ENCODE results near the gene KEL.

The KEL gene

DNA sequence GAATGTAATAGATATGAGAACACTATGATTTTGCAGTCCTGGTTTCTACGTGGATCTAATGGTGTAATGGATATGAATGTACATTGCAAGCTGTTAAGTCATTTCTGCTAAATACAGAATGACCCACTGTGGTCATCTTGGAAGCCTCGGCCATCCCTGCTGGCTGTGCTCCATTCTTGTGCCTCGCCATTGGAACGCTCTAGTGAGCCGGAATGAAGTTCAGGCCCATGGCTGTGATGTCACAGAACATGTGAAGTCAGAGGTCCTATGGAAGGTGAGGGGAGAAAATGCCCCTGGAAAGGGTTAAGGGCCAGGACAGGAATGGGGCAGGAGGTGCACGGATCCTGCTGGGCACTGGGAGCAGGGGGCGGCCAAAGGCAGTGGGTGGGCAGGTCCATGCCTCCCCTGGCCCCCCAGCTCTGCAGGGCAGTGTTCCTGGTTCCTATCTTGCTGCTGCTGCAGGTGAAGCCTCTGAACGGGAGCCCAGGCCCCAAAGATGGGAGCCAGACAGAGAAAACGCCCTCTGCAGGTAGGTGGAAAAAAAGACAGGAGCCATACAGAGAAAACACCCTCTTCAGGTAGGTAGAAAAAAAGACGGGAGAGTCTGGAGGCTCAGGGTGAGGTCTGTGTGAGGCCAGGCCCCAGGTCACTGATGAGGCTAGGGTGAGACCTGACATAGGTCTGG is 22.8 kb downstream of the KEL start, which contains the start of gene LLCFC1:
Gene LLCFC1 (plus strand): TSS at position 259 of the 685 bp plus-strand sequence. CDS start 138 bp downstream, at position 397.
- Histone ChIP-seq H3K9ac (ENCODE audit: low read length) (no peak within 1 kb of the TSS), H3K27me3 (ENCODE audit: control insufficient read depth in 1 of 2, insufficient read depth in 2 of 2, low read length in 2 of 2) (no peaks in the 10 kb centered on the region), H3K4me3 (ENCODE audit: low read depth in 1 of 2, low read length in 2 of 2) (no peak within 1 kb of the TSS), H3K9me3 (ENCODE audit: low read length) (no peaks in the 10 kb centered on the region), H3K36me3 (ENCODE audit: insufficient read depth, low read length) (no peaks in the 10 kb centered on the region), H3K27ac (ENCODE audit: low read depth, low read length) (no peak within 1 kb of the TSS), H3K4me1 (ENCODE audit: insufficient read depth, low read length) (no peaks in the 10 kb centered on the region)

DNA sequence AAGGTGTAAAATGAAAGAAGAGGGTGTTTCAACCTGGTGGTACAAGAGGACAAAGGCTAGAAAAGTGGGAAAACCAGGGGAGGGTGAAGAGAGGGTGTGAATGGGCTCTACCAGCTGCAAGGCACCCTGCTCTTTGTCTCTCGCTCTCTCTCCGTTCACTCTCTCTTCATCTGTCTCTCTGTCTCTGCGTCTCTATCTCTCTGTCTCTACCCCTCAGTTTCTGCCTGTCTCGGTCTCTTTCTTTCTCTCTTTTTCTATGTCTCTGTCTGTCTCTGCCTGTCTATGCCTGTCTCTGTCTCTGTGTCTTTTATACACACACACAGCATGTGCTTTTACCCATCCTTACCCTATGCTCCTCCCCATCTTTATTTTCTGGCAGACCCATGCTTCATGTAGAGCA is 23.6 kb downstream of the KEL start:
- H3K27ac ChIP-seq (ENCODE audit: low read depth, low read length) = no peak overlapping the region
- H3K27me3 ChIP-seq (ENCODE audit: control insufficient read depth in 1 of 2, insufficient read depth in 2 of 2, low read length in 2 of 2) = no peaks in the 10 kb centered on the region
- no peak overlapping the region for H3K9ac ChIP-seq (ENCODE audit: low read length)
- no peaks in the 10 kb centered on the region for H3K36me3 ChIP-seq (ENCODE audit: insufficient read depth, low read length)
- H3K4me1 ChIP-seq (ENCODE audit: insufficient read depth, low read length) = no peaks in the 10 kb centered on the region
- no peaks in the 10 kb centered on the region for H3K9me3 ChIP-seq (ENCODE audit: low read length)
- H3K4me3 ChIP-seq (ENCODE audit: low read depth in 1 of 2, low read length in 2 of 2) = no peak overlapping the region

DNA sequence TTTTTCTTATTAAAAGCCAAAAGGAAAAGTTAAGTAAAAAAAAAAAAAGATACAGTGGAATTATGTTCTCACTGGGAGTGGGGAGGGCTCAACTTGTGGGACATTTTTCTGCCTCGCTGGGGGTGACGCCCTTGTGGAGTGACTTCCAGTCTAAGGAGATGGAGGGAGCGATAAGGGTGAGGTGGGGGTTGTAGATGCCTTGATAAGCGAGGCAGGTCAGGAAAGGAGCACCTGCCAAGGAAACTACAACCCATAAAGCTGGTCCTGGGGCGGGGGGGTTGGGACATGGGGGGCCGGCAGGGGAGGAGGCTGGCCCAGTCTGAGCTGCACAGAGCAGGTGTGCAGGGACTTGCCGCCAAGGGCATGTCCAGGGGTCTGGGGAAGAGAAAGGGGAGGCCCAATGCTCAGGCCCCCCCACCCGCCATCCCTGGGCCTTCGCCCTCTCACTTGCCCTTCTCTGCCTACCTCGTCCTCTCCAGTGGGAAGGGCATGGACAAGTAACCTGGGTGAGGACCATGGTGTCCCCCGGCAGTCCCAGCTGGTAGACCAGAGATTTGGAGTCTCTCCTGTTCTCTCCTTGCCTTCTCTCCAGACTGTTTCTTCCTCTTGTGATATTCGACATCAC is 26.1 kb downstream of the KEL start:
- no peak overlapping the region for H3K27ac ChIP-seq (ENCODE audit: low read depth, low read length)
- H3K9me3 ChIP-seq (ENCODE audit: low read length) = no peaks in the 10 kb centered on the region
- H3K4me1 ChIP-seq (ENCODE audit: insufficient read depth, low read length) = no peaks in the 10 kb centered on the region
- no peak overlapping the region for H3K4me3 ChIP-seq (ENCODE audit: low read depth in 1 of 2, low read length in 2 of 2)
- H3K27me3 ChIP-seq (ENCODE audit: control insufficient read depth in 1 of 2, insufficient read depth in 2 of 2, low read length in 2 of 2) = no peaks in the 10 kb centered on the region
- H3K9ac ChIP-seq (ENCODE audit: low read length) = no peak overlapping the region
- no peaks in the 10 kb centered on the region for H3K36me3 ChIP-seq (ENCODE audit: insufficient read depth, low read length)

DNA sequence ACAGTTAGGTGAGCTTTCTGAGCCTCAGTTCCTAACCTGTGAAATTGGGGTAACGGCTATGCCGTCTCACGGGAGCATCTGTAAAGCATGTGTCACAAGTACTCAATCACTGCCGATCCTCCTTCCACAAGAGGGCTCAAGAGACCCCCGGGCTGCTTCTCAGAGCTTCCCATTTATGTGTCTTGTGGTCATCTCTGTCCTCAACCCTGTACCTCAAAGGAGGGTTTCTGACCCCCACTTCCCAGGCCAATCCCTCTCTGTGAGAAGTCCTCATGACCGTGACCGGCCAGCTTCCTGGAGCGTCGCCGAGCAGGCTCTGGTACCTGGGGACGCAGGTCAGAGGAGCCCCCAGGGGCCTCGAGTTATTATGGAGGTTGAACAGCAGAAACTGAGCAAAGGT is 28.1 kb downstream of the KEL start:
- no peaks in the 10 kb centered on the region for H3K9me3 ChIP-seq (ENCODE audit: low read length)
- H3K27me3 ChIP-seq (ENCODE audit: control insufficient read depth in 1 of 2, insufficient read depth in 2 of 2, low read length in 2 of 2) = no peaks in the 10 kb centered on the region
- no peak overlapping the region for H3K4me3 ChIP-seq (ENCODE audit: low read depth in 1 of 2, low read length in 2 of 2)
- H3K4me1 ChIP-seq (ENCODE audit: insufficient read depth, low read length) = no peaks in the 10 kb centered on the region
- H3K36me3 ChIP-seq (ENCODE audit: insufficient read depth, low read length) = no peaks in the 10 kb centered on the region
- no peak overlapping the region for H3K9ac ChIP-seq (ENCODE audit: low read length)
- H3K27ac ChIP-seq (ENCODE audit: low read depth, low read length) = no peak overlapping the region

DNA sequence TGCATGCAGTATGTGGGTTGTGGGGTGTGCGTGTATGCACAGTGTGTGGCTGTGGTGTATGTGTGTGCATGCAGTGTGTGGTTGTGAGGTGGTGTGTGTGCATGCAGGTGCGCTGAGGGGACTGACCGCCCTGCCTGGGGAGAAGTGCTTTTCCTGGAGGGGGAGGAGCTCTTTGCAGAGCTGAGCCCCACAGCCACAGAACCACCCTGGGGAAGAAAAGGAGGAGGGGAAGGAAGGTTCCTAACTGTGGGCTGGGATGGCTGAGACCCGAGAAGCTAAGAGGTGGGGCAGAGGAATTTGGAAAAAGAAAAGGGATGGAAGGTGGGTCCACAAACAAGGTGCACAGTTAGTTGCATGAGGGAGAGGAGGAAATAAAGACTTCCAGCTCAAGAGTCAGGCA is 28.5 kb downstream of the KEL start, which contains the start of gene TRPV5:
Gene TRPV5 (minus strand): TSS at position 123 of the 400 bp plus-strand sequence. CDS start 287 bp downstream, outside the sequence.
- H3K4me1 ChIP-seq (ENCODE audit: insufficient read depth, low read length) = no peaks in the 10 kb centered on the region
- no peaks in the 10 kb centered on the region for H3K36me3 ChIP-seq (ENCODE audit: insufficient read depth, low read length)
- H3K4me3 ChIP-seq (ENCODE audit: low read depth in 1 of 2, low read length in 2 of 2) = no peak within 1 kb of the TSS
- no peaks in the 10 kb centered on the region for H3K27me3 ChIP-seq (ENCODE audit: control insufficient read depth in 1 of 2, insufficient read depth in 2 of 2, low read length in 2 of 2)
- no peaks in the 10 kb centered on the region for H3K9me3 ChIP-seq (ENCODE audit: low read length)
- H3K9ac ChIP-seq (ENCODE audit: low read length) = no peak within 1 kb of the TSS
- H3K27ac ChIP-seq (ENCODE audit: low read depth, low read length) = no peak within 1 kb of the TSS

DNA sequence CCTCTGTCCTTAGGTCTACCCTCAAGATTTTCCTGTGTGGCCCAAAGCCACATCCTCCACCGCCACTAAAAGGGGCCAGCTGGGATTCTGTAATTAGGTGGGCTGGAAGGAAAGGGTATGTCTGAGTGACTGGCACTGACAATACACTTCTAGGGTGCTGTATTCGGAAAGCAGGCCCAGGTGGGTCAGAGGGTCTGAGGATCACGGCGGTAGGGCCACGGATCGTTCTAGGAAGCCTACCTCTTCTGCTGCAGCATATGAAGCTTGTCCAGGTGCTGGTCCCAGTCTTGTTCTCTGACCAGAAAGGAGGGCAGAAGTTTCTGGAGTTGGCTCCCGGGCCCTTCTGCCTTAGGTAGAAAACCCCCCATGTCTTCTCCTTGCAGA is 29.1 kb downstream of the KEL start:
- Histone ChIP-seq H3K27me3 (ENCODE audit: control insufficient read depth in 1 of 2, insufficient read depth in 2 of 2, low read length in 2 of 2) (no peaks in the 10 kb centered on the region), H3K4me3 (ENCODE audit: low read depth in 1 of 2, low read length in 2 of 2) (no peak overlapping the region), H3K9ac (ENCODE audit: low read length) (no peak overlapping the region), H3K9me3 (ENCODE audit: low read length) (no peaks in the 10 kb centered on the region), H3K4me1 (ENCODE audit: insufficient read depth, low read length) (no peaks in the 10 kb centered on the region), H3K36me3 (ENCODE audit: insufficient read depth, low read length) (no peaks in the 10 kb centered on the region), H3K27ac (ENCODE audit: low read depth, low read length) (no peak overlapping the region)

DNA sequence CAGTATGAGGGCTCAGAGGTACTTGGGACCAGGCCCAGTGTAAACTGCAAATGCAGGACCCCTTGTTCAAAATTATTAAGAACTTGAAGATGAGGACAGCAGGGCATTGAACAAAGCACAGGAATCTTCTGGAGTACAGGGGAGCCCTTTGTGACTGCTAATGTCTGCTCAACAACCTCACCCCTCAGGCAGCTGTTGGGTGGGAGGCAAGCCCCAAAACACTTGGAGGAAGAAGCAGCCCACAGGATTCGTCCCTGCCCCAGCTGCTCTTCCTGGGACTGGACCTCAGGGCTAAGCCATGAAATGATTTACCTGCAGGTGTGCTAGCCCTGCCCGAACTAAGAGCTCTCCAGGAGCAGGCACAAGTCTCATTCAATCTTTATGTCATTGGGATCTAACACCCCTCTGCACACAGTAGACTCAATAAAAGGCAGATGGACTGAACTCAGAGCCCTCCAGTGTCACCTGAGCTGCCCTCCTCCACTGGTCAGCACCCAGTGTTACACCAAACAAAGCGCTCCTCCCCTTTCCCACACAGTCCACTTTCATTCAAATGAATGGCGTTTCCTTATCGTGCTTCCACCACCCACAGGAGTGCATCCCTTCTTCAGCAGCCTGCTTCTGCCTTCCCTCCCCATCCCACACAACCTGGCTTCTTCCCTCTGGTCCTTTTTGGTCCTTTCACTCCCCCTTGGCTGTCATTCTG is 29.6 kb downstream of the KEL start:
- Histone ChIP-seq H3K4me1 (ENCODE audit: insufficient read depth, low read length) (no peaks in the 10 kb centered on the region), H3K4me3 (ENCODE audit: low read depth in 1 of 2, low read length in 2 of 2) (no peak overlapping the region), H3K36me3 (ENCODE audit: insufficient read depth, low read length) (no peaks in the 10 kb centered on the region), H3K27me3 (ENCODE audit: control insufficient read depth in 1 of 2, insufficient read depth in 2 of 2, low read length in 2 of 2) (no peaks in the 10 kb centered on the region), H3K9me3 (ENCODE audit: low read length) (no peaks in the 10 kb centered on the region), H3K9ac (ENCODE audit: low read length) (no peak overlapping the region), H3K27ac (ENCODE audit: low read depth, low read length) (no peak overlapping the region)

DNA sequence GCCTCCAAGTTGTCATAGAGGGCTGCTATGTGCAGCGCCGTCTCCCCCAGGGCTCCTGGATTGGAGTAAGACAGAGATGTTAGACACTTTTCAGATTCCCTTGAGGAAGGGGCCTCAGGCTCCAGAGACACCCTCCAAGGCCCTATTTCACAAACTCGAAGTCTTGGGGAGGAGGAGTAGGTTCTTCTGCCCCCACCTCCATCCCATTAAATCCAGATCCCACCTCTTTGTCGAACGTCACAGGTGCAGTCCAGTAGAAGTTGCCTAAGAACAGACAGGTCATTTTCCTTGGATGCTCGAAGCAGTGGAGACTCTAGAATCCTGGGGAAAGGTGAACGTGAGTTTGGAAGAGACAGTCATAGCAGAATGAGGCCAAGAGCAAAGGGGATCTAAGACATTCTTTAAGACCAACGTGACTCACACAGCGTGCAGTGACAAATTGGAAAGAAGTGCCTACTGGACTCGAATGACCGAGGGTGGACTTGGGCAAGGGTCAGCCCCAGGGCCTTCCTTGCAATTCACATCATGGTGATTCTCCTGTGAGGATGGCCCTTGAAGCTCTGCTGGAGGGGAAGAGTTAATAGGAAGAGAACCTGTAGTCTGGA is 31.9 kb downstream of the KEL start:
- no peak overlapping the region for H3K4me3 ChIP-seq (ENCODE audit: low read depth in 1 of 2, low read length in 2 of 2)
- H3K9me3 ChIP-seq (ENCODE audit: low read length) = no peaks in the 10 kb centered on the region
- H3K27ac ChIP-seq (ENCODE audit: low read depth, low read length) = no peak overlapping the region
- no peak overlapping the region for H3K9ac ChIP-seq (ENCODE audit: low read length)
- H3K27me3 ChIP-seq (ENCODE audit: control insufficient read depth in 1 of 2, insufficient read depth in 2 of 2, low read length in 2 of 2) = no peaks in the 10 kb centered on the region
- H3K4me1 ChIP-seq (ENCODE audit: insufficient read depth, low read length) = no peaks in the 10 kb centered on the region
- no peaks in the 10 kb centered on the region for H3K36me3 ChIP-seq (ENCODE audit: insufficient read depth, low read length)

DNA sequence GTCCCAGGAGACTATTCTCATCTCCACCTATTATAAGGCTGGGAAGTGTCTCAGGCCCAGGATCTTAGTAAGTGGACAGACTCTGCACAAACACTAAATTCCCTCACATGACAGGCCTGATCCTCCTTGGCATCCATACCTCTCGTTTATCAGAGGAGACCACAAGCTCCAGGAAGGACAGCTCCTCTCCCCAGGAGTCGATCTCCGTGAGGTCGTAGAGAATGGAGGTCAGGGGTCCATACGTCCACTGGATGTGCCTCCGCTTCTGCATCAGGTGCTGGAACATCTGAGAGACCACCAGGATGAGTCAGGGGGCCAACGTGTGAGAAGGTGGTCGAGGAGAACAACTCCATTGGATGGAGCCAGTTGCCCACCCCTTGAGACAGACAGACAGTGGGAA is 34.2 kb downstream of the KEL start:
- no peaks in the 10 kb centered on the region for H3K4me1 ChIP-seq (ENCODE audit: insufficient read depth, low read length)
- no peaks in the 10 kb centered on the region for H3K36me3 ChIP-seq (ENCODE audit: insufficient read depth, low read length)
- no peaks in the 10 kb centered on the region for H3K27me3 ChIP-seq (ENCODE audit: control insufficient read depth in 1 of 2, insufficient read depth in 2 of 2, low read length in 2 of 2)
- H3K4me3 ChIP-seq (ENCODE audit: low read depth in 1 of 2, low read length in 2 of 2) = no peak overlapping the region
- H3K27ac ChIP-seq (ENCODE audit: low read depth, low read length) = no peak overlapping the region
- no peak overlapping the region for H3K9ac ChIP-seq (ENCODE audit: low read length)
- H3K9me3 ChIP-seq (ENCODE audit: low read length) = no peaks in the 10 kb centered on the region

DNA sequence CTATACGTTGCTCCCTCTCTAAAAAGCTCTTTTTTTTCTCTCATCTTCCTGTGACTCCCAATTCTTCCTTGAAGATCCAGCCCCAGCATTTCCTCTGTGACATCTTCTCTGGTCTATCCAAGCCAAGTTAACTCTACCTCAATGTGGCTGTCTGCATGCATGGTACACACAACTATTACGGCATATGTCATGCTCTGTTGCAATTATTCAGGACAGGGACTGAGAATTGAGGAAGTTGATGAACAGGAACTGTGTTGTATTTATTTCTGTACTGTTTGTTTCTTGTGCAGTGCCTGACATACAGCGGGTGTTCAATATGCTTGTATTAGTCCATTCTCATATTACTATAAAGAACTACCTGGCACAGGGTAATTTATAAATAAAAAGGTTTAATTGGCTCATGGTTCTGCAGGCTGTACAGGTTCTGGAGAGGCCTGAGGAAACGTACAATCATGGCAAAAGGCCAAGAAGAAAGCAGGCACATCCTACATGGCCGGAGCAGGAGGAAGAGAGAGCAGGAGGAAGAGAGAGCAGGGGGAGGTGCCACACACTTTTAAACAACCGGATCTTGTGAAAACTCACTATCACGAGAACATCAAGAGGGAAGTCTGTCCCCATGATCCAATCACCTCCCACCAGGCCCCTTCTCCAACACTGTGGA is 34.9 kb downstream of the KEL start:
- Histone ChIP-seq H3K9me3 (ENCODE audit: low read length) (no peaks in the 10 kb centered on the region), H3K4me1 (ENCODE audit: insufficient read depth, low read length) (no peaks in the 10 kb centered on the region), H3K27ac (ENCODE audit: low read depth, low read length) (no peak overlapping the region), H3K27me3 (ENCODE audit: control insufficient read depth in 1 of 2, insufficient read depth in 2 of 2, low read length in 2 of 2) (no peaks in the 10 kb centered on the region), H3K36me3 (ENCODE audit: insufficient read depth, low read length) (no peaks in the 10 kb centered on the region), H3K4me3 (ENCODE audit: low read depth in 1 of 2, low read length in 2 of 2) (no peak overlapping the region), H3K9ac (ENCODE audit: low read length) (no peak overlapping the region)

DNA sequence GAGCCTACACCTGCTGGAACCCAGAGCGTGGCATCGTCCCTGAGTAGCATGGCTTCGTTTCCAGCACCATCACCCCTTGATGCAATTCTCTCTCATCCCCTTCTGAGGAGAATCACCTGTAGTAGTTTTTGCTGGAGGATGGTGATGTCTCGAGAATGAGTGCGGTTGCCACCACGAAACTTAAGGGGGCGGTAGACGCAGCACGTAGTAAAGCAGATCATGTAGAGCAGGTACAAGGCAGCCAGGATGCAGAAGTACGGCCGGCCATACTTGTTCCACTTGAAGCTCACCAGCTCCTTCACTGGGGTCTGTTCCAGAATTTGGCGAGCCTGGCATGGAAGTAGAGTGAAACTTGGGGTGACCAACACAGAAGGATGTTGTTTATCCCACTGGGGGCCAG is 36.8 kb downstream of the KEL start:
- H3K27me3 ChIP-seq (ENCODE audit: control insufficient read depth in 1 of 2, insufficient read depth in 2 of 2, low read length in 2 of 2) = no peaks in the 10 kb centered on the region
- no peak overlapping the region for H3K9ac ChIP-seq (ENCODE audit: low read length)
- H3K27ac ChIP-seq (ENCODE audit: low read depth, low read length) = no peak overlapping the region
- H3K4me1 ChIP-seq (ENCODE audit: insufficient read depth, low read length) = no peaks in the 10 kb centered on the region
- no peak overlapping the region for H3K4me3 ChIP-seq (ENCODE audit: low read depth in 1 of 2, low read length in 2 of 2)
- H3K36me3 ChIP-seq (ENCODE audit: insufficient read depth, low read length) = no peaks in the 10 kb centered on the region
- H3K9me3 ChIP-seq (ENCODE audit: low read length) = no peaks in the 10 kb centered on the region

All from muscle layer of colon (tissue), 2 donors.